Spleen (tissue), 13 donors: ENCODE measurements around the gene BMP5. TPM values are rescaled to one million over a fixed set of nuclear protein-coding genes. Genes with fewer than 3 reads are reported as not detected.

ENCODE experiments used
- DNase-seq: peaks from one replicate; pipeline ENCODE4 v3.0.0-alpha.2; 2020
- H3K27ac ChIP-seq, 8 donors: fragments of 200-600 bp; sonication (generic) in 7 of 8; 1 replicate in 4 of 8; 2 replicates in 4 of 8; pipeline versions ENCODE4 v1.5.0 to v1.8.0; 2016 to 2021; ENCODE audit warnings: inconsistent platforms in 4 of 8, mild to moderate bottlenecking in 4 of 8, moderate library complexity in 1 of 8
- H3K27me3 ChIP-seq, 7 donors: fragments of 200-600 bp; sonication (generic) in 6 of 7; replicated peaks in 1 of 7; 1 replicate in 4 of 7; 2 replicates in 3 of 7; pipeline versions ENCODE4 v1.5.0 to v1.8.0; 2016 to 2021; ENCODE audit warnings: inconsistent platforms in 3 of 7, mild to moderate bottlenecking in 1 of 7
- H3K36me3 ChIP-seq, 6 donors: fragments of 200-600 bp; sonication (generic) in 5 of 6; 1 replicate in 4 of 6; 2 replicates in 2 of 6; pipeline versions ENCODE4 v1.5.0 to v1.8.0; 2016 to 2021; ENCODE audit warnings: inconsistent platforms in 2 of 6
- H3K4me1 ChIP-seq, 6 donors: fragments of 200-600 bp; sonication (generic) in 5 of 6; 1 replicate in 3 of 6; 2 replicates in 3 of 6; pipeline versions ENCODE4 v1.5.0 to v1.8.0; 2016 to 2021; ENCODE audit warnings: inconsistent platforms in 3 of 6
- H3K4me3 ChIP-seq, 8 donors: fragments of 200-600 bp; sonication (generic) in 7 of 8; 1 replicate in 4 of 8; 2 replicates in 4 of 8; pipeline versions ENCODE4 v1.5.0 to v1.8.0; 2016 to 2021; ENCODE audit warnings: inconsistent platforms in 4 of 8, mild to moderate bottlenecking in 4 of 8, moderate library complexity in 2 of 8
- H3K9me3 ChIP-seq, 8 donors: fragments of 200-600 bp; sonication (generic) in 7 of 8; 1 replicate in 4 of 8; 2 replicates in 4 of 8; pipeline versions ENCODE4 v1.5.0 to v1.8.0; 2016 to 2021; ENCODE audit warnings: inconsistent platforms in 4 of 8
- POLR2A ChIP-seq, 3 donors: fragments of 450-650 bp; IDR thresholded peaks; one replicate each; pipeline ENCODE4 v1.5.1; 2017; ENCODE audit warnings: antibody characterized with exemption in 3 of 3, mild to moderate bottlenecking in 1 of 3
- POLR2AphosphoS5 ChIP-seq, 3 donors: sonication (generic); formaldehyde crosslinking; IDR thresholded peaks; one replicate each; pipeline ENCODE4 v1.5.1; 2017; ENCODE audit warnings: antibody characterized with exemption in 3 of 3
- WGBS, 5 donors: extraction: QIAGEN DNeasy Blood & Tissue Kit in 3 of 5; methylation state at CpG; one replicate each; pipeline versions ENCODE4 v1.1.5 to v1.1.7; 2013 to 2018; 5-methylcytosine and 5-hydroxymethylcytosine counted together
- intact Hi-C: fragments of 100-400 bp; cut with DNase I; formaldehyde crosslinking; loops from one replicate; pipeline ENCODE4 v1.15.0; 2023; ENCODE audit warnings: low total_unique reads
- long read RNA-seq, 2 donors: transcript quantifications; one replicate each; lab custom pipeline, GENCODE V29; 2026
- polyA plus RNA-seq, 3 donors: library from polyadenylated mRNA; stranded (reverse); fragments of 200-250 nt; gene quantifications; one replicate each; pipeline ENCODE4 v1.2.1, GENCODE V29; 2013
- total RNA-seq, 7 donors: library from RNA; depleted of rRNA in 3 of 7; stranded (reverse); fragments of >200 nt in 3 of 7; fragmentation: NEBNext Ultra II Directional in 4 of 7; extraction: Animal tissue kit (Norgen Biotek cat#: 25700) in 4 of 7; gene quantifications; one replicate each; pipeline versions ENCODE4 v1.1.0 to v1.2.1, GENCODE V29; 2016 to 2021
- TF ChIP-seq, protein P1 (sequence below), 11 experiments: fragments of 200-600 bp in 7 of 11; fragments of 450-650 bp in 4 of 11; sonication (generic) in 4 of 11; IDR thresholded peaks in 8 of 11; conservative IDR thresholded peaks in 3 of 11; 1 replicate in 7 of 11; 2 replicates in 4 of 11; pipeline versions ENCODE4 v1.4.0 to v1.8.0; 2016 to 2021; ENCODE audit warnings: antibody characterized with exemption in 11 of 11, inconsistent platforms in 4 of 11, mild to moderate bottlenecking in 1 of 11
- donor health status: healthy with polysubstance abuse.
- donor health status: DM: no; HTN: no; CAD: no; lungs with moderate emphysema.
- donor health status: DM: no; HTN: no; CAD: no.
- donor health status: Bipolar disorder and iron deficiency.
- donor health status: healthy.
- donor health status: DM: no; HTN: no; CAD: no.
- donor health status: DM: yes; HTN: yes; CAD: no.

BMP5 gene
- total RNA-seq (not detected), polyA plus RNA-seq (not detected)
- long read RNA-seq, donor 1: 0 reads
- long read RNA-seq, donor 2: 0 reads

DNA sequence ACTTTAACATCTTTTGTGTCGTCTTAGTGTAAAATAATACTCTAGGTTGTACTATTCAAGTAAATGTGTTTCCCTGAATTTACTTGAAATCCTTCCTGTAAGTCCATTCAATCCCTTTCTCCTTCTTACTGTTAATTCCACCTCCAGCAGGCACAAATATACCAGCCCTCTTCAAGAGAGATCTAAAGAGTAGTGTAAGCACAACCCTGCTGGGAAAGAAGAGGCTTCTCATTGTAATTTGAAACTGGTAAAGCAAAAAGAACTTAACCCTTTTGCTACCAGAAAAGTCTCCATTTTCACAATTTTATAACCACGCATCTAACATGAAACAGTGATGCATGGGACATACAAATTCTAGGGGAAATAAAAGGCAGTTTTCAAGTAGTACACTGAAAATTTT, at the start of gene BMP5:
BMP5 (minus strand) TSS at position 191 of the 400 bp plus-strand sequence. CDS start 725 bp downstream, outside the sequence.
- WGBS, 5 donors: 43 to 66% (median 52%) methylated on average over 2 of the region's 2 CpGs
- DNase-seq: no peak
- intact Hi-C loops: no loop called here
- H3K27ac ChIP-seq: no peak within 1 kb of the TSS
- no peaks in the 10 kb centered on the region for H3K4me1 ChIP-seq
- TF ChIP-seq, protein P1, sequence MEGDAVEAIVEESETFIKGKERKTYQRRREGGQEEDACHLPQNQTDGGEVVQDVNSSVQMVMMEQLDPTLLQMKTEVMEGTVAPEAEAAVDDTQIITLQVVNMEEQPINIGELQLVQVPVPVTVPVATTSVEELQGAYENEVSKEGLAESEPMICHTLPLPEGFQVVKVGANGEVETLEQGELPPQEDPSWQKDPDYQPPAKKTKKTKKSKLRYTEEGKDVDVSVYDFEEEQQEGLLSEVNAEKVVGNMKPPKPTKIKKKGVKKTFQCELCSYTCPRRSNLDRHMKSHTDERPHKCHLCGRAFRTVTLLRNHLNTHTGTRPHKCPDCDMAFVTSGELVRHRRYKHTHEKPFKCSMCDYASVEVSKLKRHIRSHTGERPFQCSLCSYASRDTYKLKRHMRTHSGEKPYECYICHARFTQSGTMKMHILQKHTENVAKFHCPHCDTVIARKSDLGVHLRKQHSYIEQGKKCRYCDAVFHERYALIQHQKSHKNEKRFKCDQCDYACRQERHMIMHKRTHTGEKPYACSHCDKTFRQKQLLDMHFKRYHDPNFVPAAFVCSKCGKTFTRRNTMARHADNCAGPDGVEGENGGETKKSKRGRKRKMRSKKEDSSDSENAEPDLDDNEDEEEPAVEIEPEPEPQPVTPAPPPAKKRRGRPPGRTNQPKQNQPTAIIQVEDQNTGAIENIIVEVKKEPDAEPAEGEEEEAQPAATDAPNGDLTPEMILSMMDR (IDR thresholded peaks at IDR 0.05 in 8 of 11, conservative IDR thresholded peaks at IDR 0.05 in 3 of 11): no peak
- H3K9me3 ChIP-seq: no peaks in the 10 kb centered on the region
- no peak within 1 kb of the TSS for H3K4me3 ChIP-seq
- H3K36me3 ChIP-seq: no peaks in the 10 kb centered on the region
- H3K27me3 ChIP-seq: no peaks in the 10 kb centered on the region

DNA sequence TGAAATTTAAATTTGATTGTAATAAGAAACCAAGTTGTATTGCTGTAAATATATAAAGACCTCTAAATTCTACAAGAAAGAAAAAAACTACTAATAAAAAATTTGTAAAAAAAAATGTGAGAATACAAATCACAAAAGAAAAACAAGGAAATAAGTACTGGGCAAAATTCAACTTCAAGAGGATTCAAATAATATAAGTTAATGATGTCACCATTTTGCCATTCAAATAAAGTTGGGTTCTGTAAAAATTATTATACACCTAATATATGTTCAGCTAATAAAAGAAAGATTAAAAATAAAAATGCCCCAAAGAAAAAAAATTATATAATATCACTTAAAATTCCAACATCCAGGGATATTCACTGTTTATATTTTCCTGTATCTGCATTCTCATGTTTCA, 47.0 kb upstream of the BMP5 start:
- no peaks in the 10 kb centered on the region for H3K27me3 ChIP-seq
- intact Hi-C loops: no loop called here

DNA sequence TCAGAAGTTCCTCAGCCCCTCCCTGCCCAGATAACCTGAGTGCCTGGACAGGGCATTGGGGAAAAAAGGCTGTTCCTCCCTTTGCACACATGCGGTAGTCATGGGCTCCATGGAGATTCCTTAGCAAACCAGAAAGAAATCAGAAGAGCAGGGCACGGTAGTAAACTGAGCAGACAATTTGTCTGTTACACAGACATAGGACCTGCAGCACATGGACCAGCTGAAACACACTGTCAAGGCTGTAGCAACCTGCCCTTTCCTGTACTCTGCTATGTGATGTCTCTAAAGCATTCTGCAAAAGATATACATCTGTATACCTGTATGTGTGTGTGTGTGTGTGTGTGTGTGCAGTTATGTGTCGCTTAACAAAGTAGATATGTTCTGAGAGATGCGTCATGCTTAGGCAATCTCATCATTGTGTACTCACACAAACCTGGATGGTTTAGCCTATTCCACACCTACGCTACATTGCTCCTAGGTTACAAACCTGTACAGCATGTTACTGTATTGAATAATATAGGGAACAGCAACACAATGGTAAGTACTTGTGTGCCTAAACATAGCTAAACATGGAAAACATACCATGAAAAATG, 44.4 kb upstream of the BMP5 start:
- intact Hi-C loops: no loop called here
- TF ChIP-seq, protein P1 (IDR thresholded peaks at IDR 0.05 in 8 of 11, conservative IDR thresholded peaks at IDR 0.05 in 3 of 11): no peak
- no peak for TF ChIP-seq POLR2AphosphoS5 (IDR thresholded peaks at IDR 0.05)
- no peak for TF ChIP-seq POLR2A (IDR thresholded peaks at IDR 0.05)

More for the DNA sequence above, 47.0 kb upstream of the BMP5 start:
- no peak overlapping the region for H3K4me3 ChIP-seq
- no peaks in the 10 kb centered on the region for H3K36me3 ChIP-seq
- no peaks in the 10 kb centered on the region for H3K4me1 ChIP-seq
- H3K27ac ChIP-seq: no peak overlapping the region
- DNase-seq: no peak
- H3K9me3 ChIP-seq: peaks cover 0 to 9% (median 2%) of the 10 kb centered on the region in 8 donors
- TF ChIP-seq, protein P1 (IDR thresholded peaks at IDR 0.05 in 8 of 11, conservative IDR thresholded peaks at IDR 0.05 in 3 of 11): no peak
- no peak for TF ChIP-seq POLR2AphosphoS5 (IDR thresholded peaks at IDR 0.05)
- TF ChIP-seq POLR2A (IDR thresholded peaks at IDR 0.05): no peak

GRCh38 chr6:55918639-55919038, 43.2 kb upstream of the BMP5 start:
- no peaks in the 10 kb centered on the region for H3K36me3 ChIP-seq
- H3K4me3 ChIP-seq: no peak overlapping the region
- no peaks in the 10 kb centered on the region for H3K4me1 ChIP-seq
- TF ChIP-seq POLR2A (IDR thresholded peaks at IDR 0.05): no peak
- no peak for DNase-seq
- intact Hi-C loops: no loop called here
- no peaks in the 10 kb centered on the region for H3K27me3 ChIP-seq
- H3K9me3 ChIP-seq: no peaks in the 10 kb centered on the region
- no peak overlapping the region for H3K27ac ChIP-seq
- WGBS, 5 donors: 46 to 72% (median 60%) methylated on average over 2 of the region's 2 CpGs

More for the DNA sequence above, 44.4 kb upstream of the BMP5 start:
- Histone ChIP-seq H3K4me3 (no peak overlapping the region), H3K27ac (no peak overlapping the region), H3K27me3 (no peaks in the 10 kb centered on the region), H3K9me3 (no peaks in the 10 kb centered on the region), H3K36me3 (no peaks in the 10 kb centered on the region), H3K4me1 (no peaks in the 10 kb centered on the region)
- no peak for DNase-seq
- WGBS, 5 donors: 67 to 84% (median 82%) methylated on average over 5 of the region's 5 CpGs
